ENCODE results near the gene ATP1B1.

DNA sequence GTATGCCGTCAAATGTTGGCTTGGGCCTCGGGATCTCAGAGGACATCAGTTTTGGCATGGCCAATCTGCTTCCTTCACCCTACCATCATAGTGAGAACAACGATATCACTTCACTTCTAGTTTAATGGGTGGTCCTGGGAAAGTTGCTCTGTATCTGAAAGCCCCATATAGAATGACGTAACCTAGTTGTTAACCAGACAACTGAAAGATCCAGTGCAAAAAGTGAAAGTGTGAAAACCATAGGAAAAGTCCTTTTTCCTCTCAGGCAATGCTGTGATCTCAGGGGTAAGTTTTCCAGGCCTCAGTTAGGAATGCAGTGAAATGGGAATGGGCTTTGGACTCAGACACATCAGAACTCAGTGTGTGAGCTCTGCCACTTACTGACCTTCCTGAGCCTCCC lies 18.6 kb upstream of the ATP1B1 start:
- no peak for TF ChIP-seq EZH2phosphoT487 (conservative IDR thresholded peaks at IDR 0.05; ENCODE audit: low read length)
- TF ChIP-seq, protein P1, sequence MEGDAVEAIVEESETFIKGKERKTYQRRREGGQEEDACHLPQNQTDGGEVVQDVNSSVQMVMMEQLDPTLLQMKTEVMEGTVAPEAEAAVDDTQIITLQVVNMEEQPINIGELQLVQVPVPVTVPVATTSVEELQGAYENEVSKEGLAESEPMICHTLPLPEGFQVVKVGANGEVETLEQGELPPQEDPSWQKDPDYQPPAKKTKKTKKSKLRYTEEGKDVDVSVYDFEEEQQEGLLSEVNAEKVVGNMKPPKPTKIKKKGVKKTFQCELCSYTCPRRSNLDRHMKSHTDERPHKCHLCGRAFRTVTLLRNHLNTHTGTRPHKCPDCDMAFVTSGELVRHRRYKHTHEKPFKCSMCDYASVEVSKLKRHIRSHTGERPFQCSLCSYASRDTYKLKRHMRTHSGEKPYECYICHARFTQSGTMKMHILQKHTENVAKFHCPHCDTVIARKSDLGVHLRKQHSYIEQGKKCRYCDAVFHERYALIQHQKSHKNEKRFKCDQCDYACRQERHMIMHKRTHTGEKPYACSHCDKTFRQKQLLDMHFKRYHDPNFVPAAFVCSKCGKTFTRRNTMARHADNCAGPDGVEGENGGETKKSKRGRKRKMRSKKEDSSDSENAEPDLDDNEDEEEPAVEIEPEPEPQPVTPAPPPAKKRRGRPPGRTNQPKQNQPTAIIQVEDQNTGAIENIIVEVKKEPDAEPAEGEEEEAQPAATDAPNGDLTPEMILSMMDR (IDR thresholded peaks at IDR 0.05; ENCODE audit: insufficient read depth, low read length, poor library complexity, severe bottlenecking) = no peak

All from SU-DHL-6 (cell line).